CD8-positive, alpha-beta memory T cell (primary cell): ENCODE results near the gene JUNB. TPM values are rescaled to one million over a fixed set of nuclear protein-coding genes. Genes with fewer than 3 reads are reported as not detected.
A peak's percentile ranks its signal among the peaks of the same experiment; 100 is the strongest.

Experiments used
- CTCF ChIA-PET: fragments of 350-600 bp; sonication (Branson Sonifier 250); formaldehyde crosslinking; loops from one replicate; lab custom pipeline; 2021; ENCODE audit warnings: antibody characterized with exemption; lab: Charles Lee
- POLR2A ChIA-PET: fragments of 350-600 bp; sonication (Branson Sonifier 250); formaldehyde crosslinking; loops from one replicate; lab custom pipeline; 2021; ENCODE audit warnings: antibody characterized with exemption; lab: Charles Lee
- DNase-seq, 5 donors: peaks; one replicate each; pipeline versions ENCODE4 v3.0.0 to v3.0.0-alpha.2; 2020 to 2022; ENCODE audit warnings: mixed read lengths in 1 of 5
- H3K27ac ChIP-seq: one replicate; pipeline ENCODE4 v1.7.0; 2013; ENCODE audit warnings: low read depth, mild to moderate bottlenecking, low read length, moderate library complexity
- H3K27me3 ChIP-seq: 2 replicates; pipeline ENCODE4 v1.7.0; 2013; ENCODE audit warnings: low read length, mild to moderate bottlenecking; ENCODE audit not compliant: insufficient read depth, poor library complexity, severe bottlenecking
- H3K36me3 ChIP-seq: 2 replicates; pipeline ENCODE4 v1.7.0; 2013; ENCODE audit warnings: mild to moderate bottlenecking, low read length, moderate library complexity; ENCODE audit not compliant: insufficient read depth
- H3K4me1 ChIP-seq: 2 replicates; pipeline ENCODE4 v1.7.0; 2013; ENCODE audit warnings: mild to moderate bottlenecking, low read length, moderate library complexity; ENCODE audit not compliant: insufficient read depth
- H3K4me3 ChIP-seq: 2 replicates; pipeline ENCODE4 v1.7.0; 2013; ENCODE audit warnings: mild to moderate bottlenecking, low read length
- H3K9me3 ChIP-seq: 2 replicates; pipeline ENCODE4 v1.7.0; 2013; ENCODE audit warnings: mild to moderate bottlenecking, low read length
- H3K27ac Mint-ChIP-seq, 8 donors: one replicate each; pipeline ENCODE4 v1.8.0; 2020 to 2021; ENCODE audit warnings: mixed read lengths in 8 of 8, mild to moderate bottlenecking in 6 of 8, inconsistent platforms in 3 of 8, moderate library complexity in 3 of 8
- H3K27me3 Mint-ChIP-seq, 2 donors: one replicate each; pipeline ENCODE4 v1.8.0; 2020 to 2021; ENCODE audit warnings: mixed read lengths in 2 of 2, mild to moderate bottlenecking in 1 of 2, moderate library complexity in 1 of 2
- H3K36me3 Mint-ChIP-seq, 3 donors: one replicate each; pipeline ENCODE4 v1.8.0; 2020 to 2021; ENCODE audit warnings: mixed read lengths in 3 of 3, inconsistent platforms in 1 of 3, mild to moderate bottlenecking in 1 of 3
- H3K4me1 Mint-ChIP-seq, 3 donors: one replicate each; pipeline ENCODE4 v1.8.0; 2020 to 2021; ENCODE audit warnings: mixed read lengths in 3 of 3, inconsistent platforms in 1 of 3, mild to moderate bottlenecking in 1 of 3
- H3K4me3 Mint-ChIP-seq, 7 donors: one replicate each; pipeline ENCODE4 v1.8.0; 2020 to 2021; ENCODE audit warnings: mixed read lengths in 7 of 7, mild to moderate bottlenecking in 6 of 7, moderate library complexity in 4 of 7, inconsistent platforms in 2 of 7
- H3K9me3 Mint-ChIP-seq, 5 donors: one replicate each; pipeline ENCODE4 v1.8.0; 2020 to 2022; ENCODE audit warnings: mixed read lengths in 5 of 5, mild to moderate bottlenecking in 3 of 5, moderate library complexity in 2 of 5, inconsistent platforms in 1 of 5
- polyA plus RNA-seq: library from polyadenylated mRNA; unstranded; fragments of 300-500 nt; fragmentation: Illumina TruSeq; gene quantifications from one replicate; pipeline ENCODE4 v1.2.3, GENCODE V29; 2021
- total RNA-seq, 2 experiments: library from RNA; stranded (reverse); gene quantifications; one replicate each; pipeline ENCODE4 v1.2.3, GENCODE V29; 2021

The JUNB gene
- total and polyA plus RNA-seq, 3 experiments from 2014 or later = 249 to 1,529 (median 259) TPM

DNA sequence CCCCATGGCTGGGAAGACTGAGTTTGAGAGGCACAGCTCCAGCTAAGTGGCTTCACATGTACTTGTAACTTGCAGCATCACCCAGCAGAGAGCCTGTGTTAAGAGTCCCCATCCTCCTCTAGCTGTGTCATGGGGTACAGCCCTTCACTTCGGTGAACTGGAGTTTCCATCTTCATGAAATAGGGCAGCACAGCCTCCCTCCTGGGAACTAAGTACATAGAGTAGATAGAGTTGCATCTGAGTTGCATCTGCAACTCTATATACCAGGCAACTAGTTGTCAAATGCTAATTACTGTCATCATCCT is 9.1 kb downstream of the JUNB start:
- Histone ChIP-seq H3K9me3 (no peaks in the 10 kb centered on the region), H3K27ac (peak overlapping the region; percentile 73), H3K36me3 (peaks cover 8% of the 10 kb centered on the region), H3K4me1 (peaks cover 32% of the 10 kb centered on the region), H3K4me3 (peak overlapping the region; percentile 95), H3K27me3 (no peaks in the 10 kb centered on the region)
- no peak for DNase-seq
- Mint-ChIP-seq H3K27ac (peak overlapping the region in 2 of 8 donors; percentile 22 to 70), H3K4me3 (peak overlapping the region; percentile 82 to 93 (median 86)), H3K27me3 (peaks cover 0 to 4% of the 10 kb centered on the region in 2 donors), H3K9me3 (no peaks in the 10 kb centered on the region), H3K36me3 (peaks cover 0 to 17% (median 4%) of the 10 kb centered on the region in 3 donors), H3K4me1 (peaks cover 25 to 39% (median 32%) of the 10 kb centered on the region in 3 donors)
- CTCF ChIA-PET = interaction anchor here (2.8 to 13.7 kb wide), 3 partner anchors 24 to 47 kb away, joined by 18 to 483 read pairs (median 326); partner anchors contain the start of gene HOOK2
- POLR2A ChIA-PET = interaction anchor here (0.6 to 1.2 kb wide), 3 partner anchors 8 to 242 kb away, joined by 3 to 5 read pairs (median 4); partner anchors contain the start of gene JUNB

DNA sequence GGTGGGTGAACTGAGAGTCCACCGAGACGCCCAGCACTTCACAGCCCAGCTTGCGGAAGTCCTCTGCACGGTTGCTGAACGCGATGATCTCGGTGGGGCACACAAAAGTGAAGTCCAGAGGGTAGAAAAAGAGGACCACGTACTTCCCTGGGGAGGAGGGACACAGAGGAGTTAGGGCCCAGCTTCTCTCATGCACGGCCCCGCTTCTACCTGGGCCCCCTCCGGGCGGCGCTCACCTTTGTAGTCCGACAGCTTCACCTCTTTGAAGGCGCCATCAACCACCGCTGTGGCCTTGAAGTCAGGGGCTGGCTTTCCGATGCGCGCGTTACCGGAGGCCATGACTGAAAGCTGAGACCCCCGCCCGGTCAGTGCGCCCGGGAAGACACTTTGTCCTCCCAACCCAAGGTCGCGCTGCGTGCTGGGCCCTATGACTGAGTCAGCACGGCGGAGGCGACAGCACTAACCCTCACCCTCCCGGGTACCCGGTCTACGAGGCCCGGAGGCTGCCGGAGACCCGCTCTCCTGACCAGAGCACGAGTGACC is 9.7 kb downstream of the JUNB start:
- ChIA-PET CTCF (interaction anchor here (2.8 to 13.7 kb wide), 3 partner anchors 24 to 46 kb away, joined by 18 to 483 read pairs (median 326); partner anchors contain the start of gene HOOK2), POLR2A (interaction anchor here (0.9 to 1.2 kb wide), 2 partner anchors 8 to 10 kb away, joined by 3 to 5 read pairs; partner anchors contain the start of gene JUNB)
- peaks cover 29% of the 10 kb centered on the region for H3K4me1 ChIP-seq
- H3K4me3 ChIP-seq = peak overlapping the region; percentile 95
- peaks cover 8% of the 10 kb centered on the region for H3K36me3 ChIP-seq
- DNase-seq = no peak
- H3K9me3 ChIP-seq = no peaks in the 10 kb centered on the region
- peaks cover 0 to 17% (median 4%) of the 10 kb centered on the region in 3 donors for H3K36me3 Mint-ChIP-seq
- peaks cover 22 to 37% (median 28%) of the 10 kb centered on the region in 3 donors for H3K4me1 Mint-ChIP-seq
- peak overlapping the region; percentile 73 for H3K27ac ChIP-seq
- H3K9me3 Mint-ChIP-seq = no peaks in the 10 kb centered on the region
- no peaks in the 10 kb centered on the region for H3K27me3 ChIP-seq
- H3K27ac Mint-ChIP-seq = peak overlapping the region in 7 of 8 donors; percentile 24 to 82 (median 70)
- H3K4me3 Mint-ChIP-seq = peak overlapping the region; percentile 82 to 93 (median 86)
- peaks cover 0 to 4% of the 10 kb centered on the region in 2 donors for H3K27me3 Mint-ChIP-seq

DNA sequence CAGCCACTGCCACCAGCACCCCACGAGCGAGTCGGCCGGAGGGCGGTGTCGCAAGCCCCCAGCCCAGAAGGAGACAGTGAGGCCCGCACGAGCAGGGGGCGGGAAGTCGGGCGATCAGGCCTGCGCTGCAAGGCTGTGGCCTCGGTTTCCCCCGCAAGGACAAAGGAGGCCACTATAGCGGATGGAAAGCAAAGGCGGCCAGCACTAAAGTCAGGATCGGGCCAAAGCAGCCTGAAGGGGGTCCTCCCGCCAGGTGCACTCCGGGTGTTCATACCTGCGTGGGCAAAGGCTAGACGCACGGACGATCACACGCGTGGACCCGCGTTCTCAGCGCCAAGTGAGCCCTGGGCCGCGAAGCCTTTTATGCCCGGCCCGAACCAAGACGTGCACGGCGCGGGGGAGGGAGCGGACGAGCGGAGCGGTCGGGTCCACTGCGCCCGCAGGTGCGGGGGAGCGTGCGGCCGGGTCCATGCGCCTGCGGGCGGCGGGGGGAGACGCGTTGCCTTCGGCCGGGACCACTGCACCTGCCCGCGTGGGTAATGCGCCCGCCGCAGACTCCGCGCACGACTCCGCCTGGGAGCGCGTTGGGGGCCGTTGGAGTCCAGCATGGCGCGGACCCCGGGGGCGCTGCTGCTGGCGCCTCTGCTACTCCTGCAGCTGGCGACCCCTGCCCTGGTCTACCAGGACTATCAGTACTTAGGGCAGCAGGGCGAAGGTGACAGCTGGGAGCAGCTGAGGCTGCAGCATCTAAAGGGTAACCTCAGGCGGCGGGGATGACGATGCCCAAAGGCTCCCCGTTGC is 10.4 kb downstream of the JUNB start, which contains the start of the genes PRDX2 and THSD8:
Gene PRDX2 (minus strand): TSS at position 335 of the 801 bp plus-strand sequence. CDS start 539 bp downstream, outside the sequence.
Gene THSD8 (plus strand): TSS at position 604 of the 801 bp plus-strand sequence. CDS start 3 bp downstream, at position 607.
- H3K27me3 Mint-ChIP-seq = peaks cover 0 to 2% of the 10 kb centered on the region in 2 donors
- ChIA-PET CTCF (interaction anchor here (0.6 to 13.7 kb wide), 5 partner anchors 25 to 398 kb away, joined by 3 to 483 read pairs (median 18); partner anchors contain the start of gene HOOK2), POLR2A (interaction anchor here (0.8 to 1.2 kb wide), 4 partner anchors 9 to 19 kb away, joined by 3 to 8 read pairs (median 4); partner anchors contain the start of gene JUNB)
- peak within 1 kb of the TSS; percentile 73 for H3K27ac ChIP-seq
- H3K36me3 ChIP-seq = peaks cover 8% of the 10 kb centered on the region
- peaks cover 27% of the 10 kb centered on the region for H3K4me1 ChIP-seq
- H3K4me3 ChIP-seq = peak within 1 kb of the TSS; percentile 95
- peaks cover 22 to 37% (median 28%) of the 10 kb centered on the region in 3 donors for H3K4me1 Mint-ChIP-seq
- no peaks in the 10 kb centered on the region for H3K9me3 Mint-ChIP-seq
- DNase-seq = peak; percentile 50 to 74 (median 64)
- peak within 1 kb of the TSS; percentile 82 to 93 (median 86) for H3K4me3 Mint-ChIP-seq
- H3K9me3 ChIP-seq = no peaks in the 10 kb centered on the region
- H3K27me3 ChIP-seq = no peaks in the 10 kb centered on the region
- H3K27ac Mint-ChIP-seq = peak within 1 kb of the TSS; percentile 24 to 82 (median 70)
- H3K36me3 Mint-ChIP-seq = peaks cover 0 to 17% (median 2%) of the 10 kb centered on the region in 3 donors

DNA sequence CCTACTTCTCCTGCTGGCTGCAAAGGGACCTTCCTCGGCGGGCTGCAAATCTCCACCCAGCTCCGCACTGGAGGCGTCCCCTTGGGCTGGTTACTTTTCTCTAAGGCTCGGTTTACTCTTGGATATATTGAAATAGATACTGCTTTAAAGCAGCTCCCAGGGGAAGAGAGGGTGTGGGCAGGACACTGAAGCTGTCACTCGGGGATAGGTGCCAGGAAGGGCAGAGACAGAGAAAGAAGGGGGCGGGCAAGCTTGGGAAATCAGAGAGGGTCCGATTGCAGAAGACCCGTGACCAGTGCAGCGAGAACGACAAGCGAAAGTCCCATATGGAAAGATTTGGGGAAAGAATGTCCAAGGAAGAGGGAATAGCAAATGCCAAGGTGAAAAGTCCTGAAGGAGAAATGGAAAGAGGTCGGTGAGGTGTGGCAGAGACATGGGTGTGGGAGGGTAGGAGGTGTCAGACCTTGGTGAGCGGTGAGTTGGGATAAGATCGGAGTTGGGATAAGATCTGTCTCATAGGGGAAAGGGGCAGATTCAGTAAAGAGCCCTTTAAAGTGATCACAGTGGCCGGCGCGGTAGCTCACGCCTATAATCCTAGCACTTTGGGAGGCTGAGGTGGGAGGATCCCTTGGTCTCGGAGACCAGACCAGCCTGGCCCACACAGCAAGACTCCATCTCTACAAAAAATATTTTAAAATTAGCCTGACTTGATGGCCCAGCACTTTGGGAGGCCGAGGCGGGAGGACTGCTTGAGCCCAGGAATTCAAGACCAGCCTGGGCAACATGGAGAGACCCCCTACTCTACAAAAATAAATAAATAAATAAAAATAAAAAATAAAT is 11.2 kb downstream of the JUNB start:
- Histone ChIP-seq H3K27me3 (no peaks in the 10 kb centered on the region), H3K36me3 (peaks cover 8% of the 10 kb centered on the region), H3K9me3 (no peaks in the 10 kb centered on the region), H3K4me1 (peaks cover 30% of the 10 kb centered on the region), H3K4me3 (peak overlapping the region; percentile 95), H3K27ac (no peak overlapping the region)
- ChIA-PET CTCF (interaction anchor here (0.6 to 13.7 kb wide), 6 partner anchors 26 to 398 kb away, joined by 3 to 483 read pairs (median 4); partner anchors contain the start of genes GET3 and HOOK2), POLR2A (interaction anchor here (0.8 to 1.2 kb wide), 2 partner anchors 10 to 20 kb away, joined by 3 to 8 read pairs; no protein-coding TSS in a partner anchor)
- DNase-seq = no peak
- Mint-ChIP-seq H3K27me3 (peaks cover 0 to 2% of the 10 kb centered on the region in 2 donors), H3K36me3 (peaks cover 0 to 17% (median 2%) of the 10 kb centered on the region in 3 donors), H3K27ac (peak overlapping the region in 6 of 8 donors; percentile 14 to 73 (median 55)), H3K4me1 (peaks cover 27 to 43% (median 32%) of the 10 kb centered on the region in 3 donors), H3K4me3 (peak overlapping the region; percentile 78 to 93 (median 86)), H3K9me3 (no peaks in the 10 kb centered on the region)

DNA sequence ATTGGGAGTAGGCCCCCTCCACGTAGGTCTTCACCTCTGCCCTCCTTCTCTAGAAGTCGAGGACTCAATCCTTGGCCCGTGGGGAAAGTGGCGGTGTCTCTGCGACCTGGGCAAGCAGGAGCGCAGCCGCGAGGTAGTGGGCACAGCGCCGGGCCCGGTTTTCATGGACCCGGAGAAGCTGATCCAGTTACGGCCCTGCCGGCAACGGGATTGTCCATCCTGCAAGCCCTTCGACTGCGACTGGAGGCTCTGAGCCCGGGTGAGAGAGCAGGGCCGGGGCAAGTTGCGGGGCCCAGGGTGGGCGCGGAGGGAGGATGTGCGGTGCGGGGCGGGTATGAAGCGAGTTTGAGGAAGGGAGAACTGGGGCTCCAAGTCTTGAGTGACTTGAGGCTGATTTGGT is 12.8 kb downstream of the JUNB start:
- Histone ChIP-seq H3K4me3 (no peak overlapping the region), H3K27ac (no peak overlapping the region), H3K27me3 (no peaks in the 10 kb centered on the region), H3K9me3 (no peaks in the 10 kb centered on the region), H3K36me3 (peaks cover 8% of the 10 kb centered on the region), H3K4me1 (peaks cover 30% of the 10 kb centered on the region)
- peak overlapping the region in 1 of 8 donors; percentile 60 for H3K27ac Mint-ChIP-seq
- H3K9me3 Mint-ChIP-seq = no peaks in the 10 kb centered on the region
- peak overlapping the region in 2 of 7 donors; percentile 37 to 39 for H3K4me3 Mint-ChIP-seq
- H3K27me3 Mint-ChIP-seq = peaks cover 0 to 4% of the 10 kb centered on the region in 2 donors
- ChIA-PET POLR2A (no interaction called here), CTCF (interaction anchor here (0.9 to 1.6 kb wide), 2 partner anchors 38 to 43 kb away, joined by 4 to 6 read pairs; no protein-coding TSS in a partner anchor)
- H3K36me3 Mint-ChIP-seq = peaks cover 0 to 21% (median 3%) of the 10 kb centered on the region in 3 donors
- no peak for DNase-seq
- H3K4me1 Mint-ChIP-seq = peaks cover 27 to 43% (median 32%) of the 10 kb centered on the region in 3 donors

DNA sequence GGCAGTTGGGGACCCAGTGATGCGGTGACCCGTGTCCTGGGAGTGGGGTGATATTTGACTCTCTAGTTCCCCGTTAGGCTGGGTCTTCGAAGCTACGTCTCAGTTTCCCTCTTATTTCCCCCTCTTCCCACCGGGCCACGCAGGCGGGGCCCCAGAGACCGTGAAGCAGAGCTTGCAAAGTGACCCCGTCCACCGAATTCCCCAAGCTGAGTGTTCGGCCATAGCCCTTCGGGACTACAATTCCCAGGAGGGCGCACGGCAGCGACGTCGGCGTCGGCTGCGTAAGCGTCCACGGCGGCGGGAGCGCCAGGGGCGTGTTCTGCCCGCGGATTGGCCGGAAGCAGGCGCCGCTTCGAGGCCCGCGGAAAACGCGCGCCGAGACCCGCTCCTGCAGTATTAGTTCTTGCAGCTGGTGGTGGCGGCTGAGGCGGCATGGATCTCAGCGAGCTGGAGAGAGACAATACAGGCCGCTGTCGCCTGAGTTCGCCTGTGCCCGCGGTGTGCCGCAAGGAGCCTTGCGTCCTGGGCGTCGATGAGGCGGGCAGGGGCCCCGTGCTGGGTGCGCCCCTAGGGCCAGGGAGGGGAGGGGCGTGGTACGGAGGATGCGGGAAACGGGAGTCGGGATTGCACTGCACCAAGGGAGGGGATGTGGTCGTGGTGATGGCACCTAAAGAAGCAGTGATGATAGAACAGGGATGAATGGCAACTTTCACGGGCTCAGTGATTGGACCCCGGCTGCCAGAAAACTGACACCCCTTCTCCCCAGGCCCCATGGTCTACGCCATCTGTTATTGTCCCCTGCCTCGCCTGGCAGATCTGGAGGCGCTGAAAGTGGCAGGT is 15.2 kb downstream of the JUNB start, which contains the start of gene RNASEH2A:
Gene RNASEH2A (plus strand): TSS at position 343 of the 840 bp plus-strand sequence. CDS start 90 bp downstream, at position 433.
- peak within 1 kb of the TSS; percentile 75 for H3K27ac ChIP-seq
- ChIA-PET CTCF (interaction anchor here (0.5 to 3.1 kb wide), 9 partner anchors 11 to 162 kb away, joined by 3 to 18 read pairs (median 4); no protein-coding TSS in a partner anchor), POLR2A (interaction anchor here (0.5 to 1.7 kb wide), 7 partner anchors 11 to 383 kb away, joined by 3 to 21 read pairs (median 6); partner anchors contain the start of gene JUNB)
- Mint-ChIP-seq H3K4me1 (peaks cover 18 to 25% (median 21%) of the 10 kb centered on the region in 3 donors), H3K9me3 (no peaks in the 10 kb centered on the region), H3K27me3 (peaks cover 0 to 4% of the 10 kb centered on the region in 2 donors), H3K27ac (peak within 1 kb of the TSS; percentile 66 to 94 (median 88)), H3K4me3 (peak within 1 kb of the TSS; percentile 89 to 95 (median 92)), H3K36me3 (peaks cover 0 to 20% (median 3%) of the 10 kb centered on the region in 3 donors)
- H3K36me3 ChIP-seq = no peaks in the 10 kb centered on the region
- H3K27me3 ChIP-seq = no peaks in the 10 kb centered on the region
- H3K4me1 ChIP-seq = peaks cover 20% of the 10 kb centered on the region
- peak; percentile 79 to 88 (median 81) for DNase-seq
- no peaks in the 10 kb centered on the region for H3K9me3 ChIP-seq
- peak within 1 kb of the TSS; percentile 59 for H3K4me3 ChIP-seq
